AML-193 (cell line): Measurements from ENCODE around the gene FNBP1.
A peak's percentile ranks its signal among the peaks of the same experiment; 100 is the strongest.
"Not testable (repeated sequence)": the region's sequence is repeated elsewhere in the genome, so short reads cannot be mapped to it uniquely, and the experiment has no call there.

Experiments used
- DNase-seq, 2 experiments: peaks; one replicate each; lab custom pipeline; 2025; lab: John Stamatoyannopoulos, UW

FNBP1 gene

DNA sequence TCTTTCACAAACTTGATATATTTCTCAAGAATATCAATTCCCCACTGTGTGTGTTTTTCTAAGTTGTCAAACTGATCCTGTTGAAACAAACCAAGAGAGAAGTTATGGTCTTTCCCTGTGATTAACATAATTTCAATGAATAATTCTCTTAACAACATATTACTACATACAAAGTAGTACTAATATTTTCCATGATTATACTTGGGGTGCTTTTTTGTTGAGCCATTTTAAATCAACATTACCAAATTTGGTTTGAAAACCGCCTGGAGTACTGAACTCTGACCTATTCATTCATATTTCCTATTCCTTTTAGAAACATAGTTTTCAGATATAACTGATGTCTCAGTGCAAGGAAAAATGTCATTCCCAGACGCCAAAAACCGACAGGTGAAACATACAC, 48.1 kb downstream of the FNBP1 start:
- no peak for DNase-seq

DNA sequence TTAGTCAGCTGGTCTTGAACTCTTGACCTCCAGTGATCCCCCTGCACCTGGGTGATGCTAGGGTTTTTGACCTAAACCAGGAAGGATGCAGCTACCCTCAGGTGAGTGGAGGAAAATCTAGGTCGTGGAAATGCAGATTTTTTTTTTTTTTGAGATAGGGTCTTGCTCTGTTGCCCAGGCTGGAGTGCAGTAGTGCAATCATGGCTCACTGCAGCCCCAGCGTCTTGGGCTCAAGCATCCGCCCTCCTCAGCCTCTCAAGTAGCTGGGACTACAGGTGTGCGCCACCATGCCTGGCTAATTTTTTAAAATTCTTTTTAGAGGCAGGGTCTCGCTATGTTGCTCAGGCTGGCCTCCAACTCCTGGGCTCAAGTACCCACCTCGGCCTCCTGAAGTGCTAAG, 51.9 kb downstream of the FNBP1 start:
- not testable (repeated sequence) for DNase-seq

DNA sequence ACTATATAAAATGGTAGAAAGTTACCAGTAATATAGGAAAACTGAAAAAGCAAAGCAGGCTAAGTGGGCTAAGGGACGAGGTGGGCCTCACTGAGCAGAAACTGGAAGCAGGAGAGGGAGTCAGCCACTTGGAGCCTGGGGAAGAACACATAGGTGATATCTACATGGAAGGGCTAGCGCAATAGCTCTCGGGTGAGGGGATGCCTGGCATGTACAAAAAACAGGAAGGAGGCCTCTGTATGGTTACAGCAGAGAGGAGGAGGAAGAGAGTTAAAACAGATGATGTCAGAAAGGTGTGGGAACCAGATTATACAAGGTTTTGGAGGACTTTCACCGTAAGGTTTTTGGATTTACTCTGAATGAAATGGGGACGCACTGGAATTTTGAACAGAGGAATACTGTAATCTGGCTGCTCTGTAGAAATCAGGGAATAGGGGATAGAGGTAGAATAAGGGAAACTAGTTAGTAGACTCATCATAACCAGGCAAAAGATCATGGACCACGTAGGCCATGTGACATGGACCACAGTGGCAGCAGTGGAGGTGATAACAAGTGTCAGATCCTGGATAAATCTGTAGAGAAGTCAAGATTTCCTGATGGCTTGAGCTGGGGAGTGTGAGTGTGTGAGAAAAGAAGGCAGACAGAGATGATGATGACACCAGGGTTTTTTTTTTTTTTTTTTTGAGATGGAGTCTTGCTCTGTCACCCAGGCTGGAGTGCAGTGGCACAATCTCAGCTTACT, 52.5 kb downstream of the FNBP1 start:
- peak; percentile 36 to 42 for DNase-seq

DNA sequence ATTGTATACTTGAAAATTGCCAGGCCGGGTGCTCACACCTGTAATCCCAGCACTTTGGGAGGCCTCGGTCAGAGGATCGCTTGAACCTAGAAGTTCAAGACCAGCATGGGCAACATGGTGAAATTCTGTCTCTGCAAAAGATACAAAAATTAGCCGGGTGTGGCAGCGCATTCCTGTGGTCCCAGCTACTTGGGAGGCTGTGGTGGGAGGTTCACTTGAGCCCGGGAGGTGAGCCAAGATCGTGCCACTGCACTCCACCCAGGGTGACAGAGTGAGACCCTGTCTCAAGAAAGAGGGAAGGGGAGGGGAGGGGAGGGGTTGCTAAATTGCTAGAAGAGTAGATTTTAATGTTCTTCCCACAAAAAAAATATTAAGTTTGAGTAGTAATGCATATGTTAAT, 53.2 kb downstream of the FNBP1 start:
- no peak for DNase-seq

DNA sequence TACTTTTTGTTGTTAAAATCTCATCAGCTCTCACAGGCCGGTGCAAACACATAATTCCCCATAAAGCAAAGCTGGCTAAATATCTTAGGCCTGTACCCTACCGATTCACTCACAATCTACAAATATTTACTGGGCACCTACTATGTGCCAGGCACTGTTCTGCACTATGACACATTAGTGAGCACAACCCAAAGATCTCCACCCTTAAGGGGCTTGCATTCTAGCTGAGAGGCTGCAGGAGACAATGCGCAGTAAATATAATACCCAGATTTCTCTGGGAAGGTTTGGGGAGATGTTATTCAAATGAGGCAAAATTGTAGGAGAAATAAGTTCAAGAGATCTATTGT, 53.7 kb downstream of the FNBP1 start:
- no peak for DNase-seq

DNA sequence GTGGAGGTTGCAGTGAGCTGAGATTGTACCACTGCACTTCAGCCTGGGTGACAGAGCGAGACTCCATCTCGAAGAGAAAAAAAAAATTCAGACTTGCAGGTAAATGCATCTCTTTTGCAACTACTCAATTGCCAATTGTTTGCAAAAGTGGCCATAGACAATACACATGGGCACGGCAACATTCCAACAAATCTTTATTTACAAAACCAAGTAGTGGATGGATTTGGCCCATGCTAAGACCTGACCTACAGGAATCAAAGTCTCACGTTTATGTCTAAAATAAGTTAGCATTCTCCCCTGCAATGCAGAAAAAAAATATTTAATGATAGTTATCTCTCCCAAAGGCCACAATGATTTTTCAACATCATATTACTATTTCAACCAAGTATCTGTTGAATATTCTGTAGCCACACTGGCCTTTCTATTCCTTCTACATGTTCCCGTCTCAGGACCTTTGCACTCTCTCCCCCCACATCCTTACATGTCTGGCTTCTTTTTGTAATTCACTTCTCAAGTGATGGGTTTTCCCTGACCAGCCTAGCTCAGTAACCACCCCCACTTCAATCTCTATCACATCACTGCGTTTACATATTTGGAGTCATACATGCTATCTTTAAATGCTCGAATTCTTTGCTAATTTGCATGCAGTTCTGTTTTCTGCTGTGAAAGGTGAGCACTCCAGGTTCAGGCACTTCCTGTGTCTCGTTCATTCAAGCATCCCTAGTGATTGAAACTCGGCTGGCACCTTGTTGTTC, 54.2 kb downstream of the FNBP1 start:
- no peak for DNase-seq

DNA sequence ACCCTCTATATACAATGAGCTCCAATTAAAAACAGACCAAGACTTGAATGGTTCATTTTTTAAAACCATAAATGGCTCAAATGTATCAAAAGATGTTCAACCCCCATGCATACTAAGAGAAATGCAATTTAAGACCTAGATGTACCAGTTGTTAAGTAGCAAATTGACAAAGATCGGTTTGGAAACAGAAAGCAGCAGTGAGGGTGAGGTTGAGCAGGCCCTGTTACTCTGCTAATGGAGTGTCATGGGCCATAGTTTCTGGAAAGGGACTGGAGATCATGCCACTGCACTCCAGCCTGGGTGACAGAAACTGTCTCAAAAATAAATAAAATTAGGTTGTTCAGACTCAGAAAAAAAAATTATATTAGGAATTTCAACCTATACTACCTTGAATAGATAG, 55.0 kb downstream of the FNBP1 start:
- no peak for DNase-seq

DNA sequence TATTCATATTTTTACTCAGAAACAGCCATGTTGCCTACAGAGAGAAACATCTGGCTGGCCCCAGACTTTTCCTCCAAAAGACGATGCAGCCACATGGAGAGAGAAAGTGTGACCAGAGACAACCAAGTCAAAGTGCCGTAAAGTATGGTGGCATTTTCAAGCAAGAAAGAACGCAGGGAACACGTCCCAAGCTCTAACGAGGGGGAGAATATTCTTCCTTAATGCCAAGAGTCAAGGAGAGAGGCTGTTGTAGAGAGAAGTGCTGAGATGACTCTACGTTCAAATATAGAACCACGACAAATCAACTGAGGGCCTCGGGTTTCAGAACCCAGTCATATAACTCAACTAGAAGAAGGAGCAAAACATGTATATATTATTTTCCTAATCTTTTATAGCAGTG, 55.9 kb downstream of the FNBP1 start:
- DNase-seq, result no peak

DNA sequence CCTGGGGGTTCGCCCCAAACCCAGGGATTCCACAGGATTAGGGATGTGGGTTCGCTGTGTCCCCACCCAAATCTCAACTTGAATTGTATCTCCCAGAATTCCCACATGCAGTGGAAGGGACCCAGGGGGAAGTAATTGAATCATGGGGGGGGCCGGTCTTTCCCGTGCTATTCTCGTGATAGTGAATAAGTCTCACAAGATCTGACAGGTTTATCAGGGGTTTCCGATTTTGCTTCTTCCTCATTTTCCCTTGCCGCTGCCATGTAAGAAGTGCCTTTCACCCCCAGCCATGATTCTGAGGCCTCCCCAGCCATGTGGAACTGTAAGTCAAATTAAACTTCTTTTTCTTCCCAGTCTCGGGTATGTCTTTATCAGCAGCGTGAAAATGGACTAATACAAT, 58.4 kb downstream of the FNBP1 start:
- DNase-seq, result not testable (repeated sequence)

DNA sequence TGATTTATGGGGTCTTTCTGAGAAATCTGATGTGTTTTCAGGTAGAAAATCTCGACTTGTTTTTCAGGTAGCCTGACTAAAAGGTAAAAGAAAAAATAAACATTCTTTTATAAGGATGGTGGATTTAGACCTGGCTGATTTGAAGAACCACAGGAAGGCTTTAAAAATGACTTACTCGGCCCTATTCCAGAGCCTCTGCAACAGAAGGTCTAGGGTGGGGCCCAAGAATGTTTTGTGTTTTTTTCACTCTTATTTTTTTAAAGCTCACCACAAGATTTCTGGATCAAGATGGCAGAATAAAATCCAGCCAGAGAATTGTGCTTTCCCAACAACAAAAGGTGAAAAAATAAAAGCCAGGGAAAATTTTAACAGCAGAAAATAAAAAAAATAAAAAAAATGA, 59.1 kb downstream of the FNBP1 start:
- no peak for DNase-seq

DNA sequence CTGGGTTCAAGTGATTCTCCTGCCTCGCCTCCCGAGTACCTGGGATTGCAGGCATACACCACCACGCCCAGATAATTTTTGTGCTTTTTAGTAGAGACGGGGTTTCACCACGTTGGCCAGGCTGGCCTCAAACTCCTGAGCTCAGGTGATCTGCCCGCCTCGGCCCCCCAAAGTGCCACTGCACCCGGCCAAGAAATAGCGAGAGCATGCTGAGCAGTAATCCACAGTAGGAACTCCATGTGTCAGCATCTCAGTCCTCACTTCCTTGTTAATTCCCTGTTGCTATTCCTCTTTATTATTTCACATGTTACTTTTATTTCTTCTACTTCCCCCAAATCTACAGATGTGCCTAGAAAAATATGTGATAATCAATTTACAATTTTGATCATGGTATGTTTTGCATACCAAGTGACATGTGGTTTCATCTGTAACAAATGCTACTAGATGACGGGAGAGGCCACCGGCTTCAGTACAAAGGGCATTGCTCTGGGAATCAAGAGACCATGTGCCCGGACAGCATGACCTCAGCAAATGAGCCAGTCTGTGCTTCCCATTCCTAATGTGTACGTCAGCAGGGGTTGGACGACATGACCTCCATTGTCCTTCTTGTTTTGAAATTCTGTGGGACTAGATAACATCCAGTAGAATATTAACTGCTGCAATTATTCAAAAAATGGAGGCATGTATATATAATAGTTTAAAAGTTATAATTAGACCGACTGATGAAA, 61.6 kb downstream of the FNBP1 start:
- no peak for DNase-seq

DNA sequence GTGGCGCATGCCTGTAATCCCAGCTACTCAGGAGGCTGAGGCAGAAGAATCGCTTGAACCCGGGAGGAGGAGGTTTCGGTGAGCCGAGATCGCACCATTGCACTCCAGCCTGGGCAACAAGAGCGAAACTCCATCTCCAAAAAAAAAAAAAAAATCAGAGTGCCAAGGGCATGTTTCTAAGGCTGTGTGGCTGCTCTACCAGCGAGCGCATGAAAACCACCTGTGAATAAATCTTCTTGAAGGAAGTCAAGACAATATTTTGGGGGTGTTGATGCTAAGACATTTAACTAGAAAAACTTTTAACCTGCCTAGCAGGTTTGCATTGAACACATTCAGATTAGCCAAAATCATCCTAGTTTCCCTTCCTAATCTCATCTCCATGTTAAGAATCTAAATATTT, 62.8 kb downstream of the FNBP1 start:
- DNase-seq, result not testable (repeated sequence)

DNA sequence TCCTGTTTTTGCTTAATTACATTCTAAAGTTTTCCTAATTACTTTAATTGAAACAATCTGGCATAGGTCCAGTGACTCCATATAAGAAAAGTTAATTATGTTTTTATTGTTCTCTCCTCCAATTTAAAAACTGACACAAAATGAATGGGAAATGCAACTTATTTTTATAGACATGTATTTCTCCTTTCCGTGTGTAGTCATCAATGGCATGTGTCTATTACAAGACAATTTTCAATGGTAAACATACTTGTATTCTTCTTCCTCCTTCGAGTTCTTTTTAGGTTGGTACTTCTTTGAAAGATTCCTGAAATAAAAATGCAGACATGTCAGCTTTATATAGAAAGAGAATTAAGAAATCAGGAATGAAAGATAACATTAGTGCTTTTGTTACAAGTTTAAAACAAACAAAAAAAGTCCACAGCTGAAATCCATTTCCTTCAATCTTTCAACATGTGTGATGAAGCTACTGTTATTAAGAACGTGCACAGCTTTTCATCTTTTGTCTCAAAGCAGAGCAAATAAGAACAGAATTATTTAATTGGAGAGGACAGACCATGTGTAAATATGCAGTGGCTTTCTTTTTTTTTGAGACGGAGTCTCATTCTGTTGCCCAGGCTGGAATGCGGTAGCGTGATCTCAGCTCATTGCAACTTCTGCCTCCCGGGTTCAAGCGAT, 63.8 kb downstream of the FNBP1 start:
- no peak for DNase-seq

DNA sequence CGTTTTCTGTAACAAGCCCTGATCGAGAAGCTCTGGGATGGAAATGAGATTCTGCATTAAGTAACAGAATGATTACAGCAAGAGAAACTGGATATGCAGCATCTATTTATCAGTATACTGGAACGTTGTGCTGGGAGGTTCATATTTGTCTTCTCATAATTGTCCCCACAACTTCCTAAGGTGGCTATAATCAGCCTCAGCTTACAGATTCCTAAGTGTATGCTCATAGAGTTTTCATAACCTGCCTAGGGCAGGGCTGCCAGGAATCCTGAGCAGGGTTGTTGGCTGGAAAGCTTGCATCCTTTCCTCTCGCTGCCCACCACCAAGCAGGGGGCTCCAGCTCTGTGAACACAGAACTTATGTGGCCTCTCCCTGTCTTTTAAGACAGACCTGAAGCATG, 70.2 kb downstream of the FNBP1 start:
- no peak for DNase-seq

DNA sequence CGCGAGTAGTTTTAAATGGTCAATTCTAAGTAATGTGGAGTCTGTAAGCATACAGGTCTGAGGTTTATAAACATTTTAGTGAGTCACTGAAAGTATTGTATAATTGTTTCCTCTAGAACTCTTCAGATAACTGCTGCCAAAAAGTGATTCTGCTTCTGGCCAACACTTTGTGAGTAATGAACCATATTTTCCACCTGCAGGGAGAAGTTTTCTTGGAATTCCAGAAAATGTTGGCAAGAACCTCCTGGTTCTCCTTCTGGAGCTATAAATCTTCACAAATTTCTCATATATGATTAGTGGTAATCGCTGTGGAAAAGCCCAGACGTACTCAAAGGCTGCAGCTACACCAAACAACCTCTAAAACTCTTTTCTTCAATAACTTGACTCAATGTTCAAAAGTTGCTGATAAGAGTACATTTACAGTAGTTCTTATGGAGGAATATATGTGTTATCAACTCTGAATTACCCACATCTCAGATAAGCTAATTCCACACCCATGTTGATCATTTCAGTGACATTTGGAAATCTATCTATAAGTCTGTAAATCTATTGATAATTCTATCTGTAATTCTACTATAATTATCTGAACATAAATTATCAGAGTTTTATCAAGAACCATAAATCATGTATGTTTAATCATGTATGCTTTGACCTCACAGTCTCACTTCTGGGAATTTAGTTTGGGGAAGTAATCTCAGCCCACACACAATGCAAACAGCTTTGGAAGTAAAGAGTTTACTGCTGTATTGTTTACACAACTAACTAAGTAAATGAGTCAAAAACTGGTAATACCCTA, 74.1 kb downstream of the FNBP1 start:
- DNase-seq, result no peak

DNA sequence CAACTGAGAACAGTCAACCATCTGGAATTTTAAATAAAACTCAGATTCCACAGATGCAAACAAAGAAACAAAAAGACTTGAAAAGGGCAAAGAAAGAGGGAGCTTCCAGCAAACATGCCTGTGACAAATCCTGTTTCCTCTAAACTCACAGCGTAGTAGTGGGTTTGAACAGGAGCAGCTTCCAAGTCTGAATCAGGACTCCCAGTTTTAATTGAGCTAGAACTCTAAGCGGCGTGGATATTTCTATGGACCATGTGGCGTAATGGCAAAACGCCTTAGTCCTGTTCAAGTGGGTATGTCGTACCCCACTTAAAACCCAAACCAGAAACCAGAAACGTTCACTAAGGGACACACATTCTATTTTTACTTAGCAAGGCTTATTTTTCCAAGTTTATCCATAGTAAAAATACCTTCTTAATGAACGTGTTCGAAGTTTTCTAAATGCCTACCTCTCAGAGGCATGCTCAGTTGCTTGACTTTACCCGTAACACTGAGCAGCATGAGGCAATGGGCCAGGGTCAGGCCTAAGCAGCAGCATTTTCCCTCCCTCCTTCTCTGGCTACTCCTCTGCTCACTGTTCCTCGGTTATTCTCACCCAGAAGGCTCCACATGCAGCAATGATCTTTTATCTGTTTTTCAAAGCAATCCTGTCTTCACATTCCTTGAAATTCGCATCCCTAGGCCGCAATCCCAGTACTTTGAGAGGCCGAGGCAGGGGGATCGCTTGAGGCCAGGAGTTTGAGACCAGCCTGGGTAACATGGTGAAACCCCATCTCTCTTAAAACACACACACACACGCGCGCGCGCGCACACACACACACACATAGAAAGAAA, 77.9 kb downstream of the FNBP1 start:
- no peak for DNase-seq

DNA sequence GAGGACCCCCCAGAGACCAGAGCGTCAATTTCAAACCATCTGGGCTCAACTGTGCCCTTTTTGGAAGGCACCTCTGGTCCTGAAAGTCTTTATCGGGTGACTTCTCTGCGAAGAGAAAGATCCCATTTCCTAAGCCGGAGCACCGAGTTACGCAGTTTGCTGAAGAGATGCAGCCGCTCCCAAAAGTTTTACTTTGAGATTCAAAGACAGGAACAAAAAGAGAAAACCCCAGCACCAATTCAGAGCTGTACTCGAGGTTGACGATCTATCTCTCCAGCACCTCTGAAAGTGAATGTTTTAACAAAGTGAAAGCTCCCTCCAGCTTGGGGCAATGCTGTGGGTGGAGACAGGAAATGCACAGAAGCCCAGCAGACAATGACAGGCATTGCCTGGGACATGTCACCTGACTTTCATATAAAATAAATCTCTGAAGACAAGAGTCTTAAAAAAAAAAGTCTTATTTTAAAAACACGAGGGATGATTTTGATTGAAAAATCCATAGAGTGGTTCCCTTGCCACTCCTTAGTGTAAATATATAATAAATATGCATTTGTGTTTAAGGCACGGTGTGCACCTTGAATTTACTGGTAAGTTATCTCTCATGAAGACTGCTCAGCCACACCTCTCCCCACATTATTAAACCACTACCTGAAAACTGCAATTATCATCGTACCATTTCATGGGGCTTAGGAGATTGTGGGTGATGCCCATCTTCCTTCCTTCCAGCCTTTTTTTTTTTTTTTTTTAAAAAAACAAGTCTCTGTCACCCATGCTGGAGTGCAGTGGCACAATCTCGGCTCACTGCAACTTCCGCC, 79.9 kb downstream of the FNBP1 start:
- peak; percentile 39 to 42 for DNase-seq

DNA sequence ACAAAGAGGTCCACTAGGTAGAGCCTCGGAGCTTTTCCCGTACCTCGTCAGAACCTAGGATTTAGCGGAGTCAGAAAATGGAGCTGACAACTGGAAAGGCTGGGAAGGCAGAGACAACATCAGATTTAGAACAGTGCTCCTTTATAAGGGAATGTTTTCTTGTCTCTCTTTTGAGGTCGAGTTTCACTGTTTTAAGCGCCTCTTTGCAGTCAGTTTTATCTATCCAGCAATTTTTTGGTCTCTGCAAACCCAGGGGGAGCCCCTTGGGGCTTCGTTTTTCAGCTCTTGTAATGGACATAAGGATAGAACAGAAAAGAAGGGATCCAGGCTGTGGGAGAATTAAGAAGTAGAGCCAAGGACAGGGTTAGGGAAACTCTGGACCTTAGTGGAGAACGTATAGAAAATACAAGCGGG, 80.5 kb downstream of the FNBP1 start:
- DNase-seq, result no peak

DNA sequence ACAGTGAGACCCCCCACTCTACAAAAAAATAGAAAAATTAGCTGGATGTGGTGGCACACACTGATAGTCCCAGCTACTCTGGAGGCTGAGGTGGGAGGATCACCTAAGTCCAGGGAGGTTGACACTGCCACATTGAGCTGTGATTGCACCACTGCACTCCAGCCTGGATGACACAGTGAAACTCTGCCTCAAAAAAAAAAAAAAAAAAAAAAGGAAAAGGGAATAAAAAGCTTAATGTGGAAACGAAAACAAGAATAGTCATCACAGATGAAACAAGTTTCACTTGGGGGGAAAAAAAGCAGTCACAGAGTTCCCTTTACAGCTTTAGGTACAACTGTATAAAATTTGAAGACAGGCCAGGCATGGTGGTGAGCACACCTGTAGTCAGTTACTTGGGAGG, 84.2 kb downstream of the FNBP1 start:
- DNase-seq, result no peak
